Mucosa of descending colon (tissue), 3 donors: ENCODE data around the gene SLC22A1. TPM values are rescaled to one million over a fixed set of nuclear protein-coding genes. Genes with fewer than 3 reads are reported as not detected.
"Not testable (repeated sequence)": the region's sequence is repeated elsewhere in the genome, so short reads cannot be mapped to it uniquely, and the experiment has no call there.

Experiments used
- ATAC-seq: fragments of 200-7000 bp; cut with Tn5 transposase; one replicate; pipeline ENCODE4 v1.9.1; 2020; ENCODE audit warnings: mild to moderate bottlenecking, moderate library complexity
- DNase-seq, 3 donors: peaks; one replicate each; pipeline ENCODE4 v3.0.0-alpha.2; 2020
- H3K36me3 ChIP-seq: fragments of 200-600 bp; one replicate; pipeline ENCODE4 v1.8.0; 2021; ENCODE audit warnings: low read depth, mild to moderate bottlenecking
- H3K4me1 ChIP-seq: fragments of 200-600 bp; one replicate; pipeline ENCODE4 v1.8.0; 2021; ENCODE audit warnings: low read depth, mild to moderate bottlenecking
- H3K4me3 ChIP-seq: fragments of 200-600 bp; one replicate; pipeline ENCODE4 v1.8.0; 2021; ENCODE audit warnings: mild to moderate bottlenecking
- H3K9me3 ChIP-seq: fragments of 200-600 bp; one replicate; pipeline ENCODE4 v1.8.0; 2021; ENCODE audit warnings: mild to moderate bottlenecking
- intact Hi-C, 2 donors: fragments of 100-400 bp; cut with DNase I in 1 of 2; cut with micrococcal nuclease in 1 of 2; formaldehyde crosslinking; loops; one replicate each; pipeline versions ENCODE4 v1.11.0 to v1.11.1; 2022; cut with DNase I, micrococcal nuclease
- total RNA-seq, 3 donors: library from RNA; stranded (reverse); fragmentation: NEBNext Ultra II Directional in 2 of 3; extraction: Animal tissue kit (Norgen Biotek cat#: 25700) in 2 of 3; gene quantifications; one replicate each; pipeline versions ENCODE4 v1.2.1 to v1.2.4, GENCODE V29; 2021 to 2023
- TF ChIP-seq, protein P1 (sequence below): fragments of 200-600 bp; IDR thresholded peaks from one replicate; pipeline ENCODE4 v1.8.0; 2022; ENCODE audit warnings: antibody characterized with exemption, mild to moderate bottlenecking
- donor health status: DM: no; HTN: no; CAD: no; lungs with moderate emphysema.
- donor health status: DM: no; HTN: no; CAD: no.
- donor health status: DM: no; HTN: yes; CAD: no.

SLC22A1 gene
- total RNA-seq, 3 donors from 2014 or later: 1.9 to 2.4 (median 2.4) TPM

- Histone ChIP-seq H3K9me3 (no peaks in the 10 kb centered on the region), H3K4me3 (no peak overlapping the region), H3K4me1 (no peaks in the 10 kb centered on the region), H3K36me3 (no peaks in the 10 kb centered on the region)
- TF ChIP-seq, protein P1, sequence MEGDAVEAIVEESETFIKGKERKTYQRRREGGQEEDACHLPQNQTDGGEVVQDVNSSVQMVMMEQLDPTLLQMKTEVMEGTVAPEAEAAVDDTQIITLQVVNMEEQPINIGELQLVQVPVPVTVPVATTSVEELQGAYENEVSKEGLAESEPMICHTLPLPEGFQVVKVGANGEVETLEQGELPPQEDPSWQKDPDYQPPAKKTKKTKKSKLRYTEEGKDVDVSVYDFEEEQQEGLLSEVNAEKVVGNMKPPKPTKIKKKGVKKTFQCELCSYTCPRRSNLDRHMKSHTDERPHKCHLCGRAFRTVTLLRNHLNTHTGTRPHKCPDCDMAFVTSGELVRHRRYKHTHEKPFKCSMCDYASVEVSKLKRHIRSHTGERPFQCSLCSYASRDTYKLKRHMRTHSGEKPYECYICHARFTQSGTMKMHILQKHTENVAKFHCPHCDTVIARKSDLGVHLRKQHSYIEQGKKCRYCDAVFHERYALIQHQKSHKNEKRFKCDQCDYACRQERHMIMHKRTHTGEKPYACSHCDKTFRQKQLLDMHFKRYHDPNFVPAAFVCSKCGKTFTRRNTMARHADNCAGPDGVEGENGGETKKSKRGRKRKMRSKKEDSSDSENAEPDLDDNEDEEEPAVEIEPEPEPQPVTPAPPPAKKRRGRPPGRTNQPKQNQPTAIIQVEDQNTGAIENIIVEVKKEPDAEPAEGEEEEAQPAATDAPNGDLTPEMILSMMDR: no peak
- DNase-seq (no peak), ATAC-seq (no peak)
- intact Hi-C loops: no loop called here
Observed at GRCh38 chr6:160111806-160112205, 9.8 kb upstream of the SLC22A1 start.

GRCh38 chr6:160112628-160113299 lies 8.9 kb upstream of the SLC22A1 start:
- intact Hi-C loops: no loop called here
- no peak overlapping the region for H3K4me3 ChIP-seq
- H3K36me3 ChIP-seq: no peaks in the 10 kb centered on the region
- TF ChIP-seq, protein P1: no peak
- no peaks in the 10 kb centered on the region for H3K9me3 ChIP-seq
- DNase-seq (no peak), ATAC-seq (no peak)
- H3K4me1 ChIP-seq: no peaks in the 10 kb centered on the region

DNA sequence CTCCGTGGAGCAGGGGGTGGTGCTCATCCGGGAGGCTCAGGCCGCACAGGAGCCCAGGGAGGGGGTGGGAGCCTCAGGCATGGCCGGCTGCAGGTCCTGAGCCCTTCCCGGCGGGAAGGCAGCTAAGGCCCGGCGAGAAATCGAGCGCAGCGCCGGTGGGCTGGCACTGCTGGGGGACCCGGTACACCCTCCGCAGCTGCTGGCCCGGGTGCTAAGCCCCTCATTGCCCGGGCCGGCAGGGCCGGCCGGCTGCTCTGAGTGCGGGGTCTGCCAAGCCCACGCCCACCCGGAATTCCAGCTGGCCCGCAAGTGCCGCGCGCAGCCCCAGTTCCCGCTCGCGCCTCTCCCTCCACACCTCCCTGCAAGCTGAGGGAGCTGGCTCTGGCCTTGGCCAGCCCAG lies 7.1 kb upstream of the SLC22A1 start:
- intact Hi-C loops, H3K36me3 ChIP-seq, H3K4me3 ChIP-seq, DNase-seq, H3K9me3 ChIP-seq, ATAC-seq, H3K4me1 ChIP-seq: not testable (repeated sequence)

GRCh38 chr6:160115421-160115820 lies 6.2 kb upstream of the SLC22A1 start:
- ATAC-seq (no peak), DNase-seq (no peak)
- Histone ChIP-seq H3K4me3 (no peak overlapping the region), H3K36me3 (no peaks in the 10 kb centered on the region), H3K4me1 (no peaks in the 10 kb centered on the region), H3K9me3 (no peaks in the 10 kb centered on the region)
- TF ChIP-seq, protein P1: no peak
- intact Hi-C loops: no loop called here

DNA sequence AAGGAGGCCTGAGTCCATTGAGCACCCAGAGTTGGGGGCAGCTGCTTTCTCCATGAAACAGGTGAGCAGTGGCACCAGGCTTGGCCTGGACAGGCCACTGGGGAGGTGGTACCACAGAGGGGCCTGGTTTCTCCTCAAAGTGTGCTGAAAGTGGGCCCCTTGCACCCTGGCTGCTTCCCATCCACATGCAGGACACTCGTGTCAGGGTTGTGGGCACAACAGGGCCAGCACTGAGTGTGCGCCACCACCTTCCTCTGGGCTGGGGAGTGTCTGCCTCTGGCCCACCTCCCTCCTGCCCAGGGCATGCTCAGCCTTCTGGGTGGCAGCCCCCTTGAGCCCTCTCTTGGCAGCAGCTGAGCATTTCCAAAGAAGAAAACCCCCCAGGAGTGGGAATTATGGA lies 5.2 kb upstream of the SLC22A1 start:
- Histone ChIP-seq H3K9me3 (no peaks in the 10 kb centered on the region), H3K4me3 (no peak overlapping the region), H3K4me1 (no peaks in the 10 kb centered on the region), H3K36me3 (no peaks in the 10 kb centered on the region)
- intact Hi-C loops: no loop called here
- DNase-seq (no peak), ATAC-seq (no peak)
- TF ChIP-seq, protein P1: no peak

DNA sequence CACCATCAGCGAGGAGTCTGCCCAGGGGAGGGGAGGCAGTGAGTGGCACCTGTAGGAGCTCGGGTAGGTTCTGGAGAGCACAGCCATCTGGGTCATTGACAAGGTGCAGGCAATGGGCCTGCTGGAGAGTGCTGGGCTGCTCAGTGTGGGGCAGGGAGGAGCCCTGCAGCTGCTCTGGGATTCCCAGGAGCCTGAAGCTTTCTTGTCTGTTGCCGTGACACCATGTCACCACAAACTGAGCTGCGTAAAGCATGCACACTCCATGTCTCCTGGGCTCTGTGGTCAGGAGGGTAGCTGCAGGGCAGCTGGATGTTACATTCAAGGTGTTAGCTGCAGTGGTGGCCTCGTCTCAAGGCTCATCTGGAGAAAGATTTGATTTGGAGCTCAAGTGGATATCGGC lies 4.5 kb upstream of the SLC22A1 start:
- no peak for ATAC-seq
- intact Hi-C loops: no loop called here

More for the DNA sequence above, 4.5 kb upstream of the SLC22A1 start:
- H3K36me3 ChIP-seq: no peaks in the 10 kb centered on the region
- no peaks in the 10 kb centered on the region for H3K4me1 ChIP-seq
- DNase-seq: no peak
- TF ChIP-seq, protein P1: no peak
- H3K9me3 ChIP-seq: no peaks in the 10 kb centered on the region
- H3K4me3 ChIP-seq: no peak overlapping the region
